Measurements from ENCODE around the gene KBTBD4.
A peak's percentile ranks its signal among the peaks of the same experiment; 100 is the strongest.

KBTBD4 gene
- total RNA-seq, result 19.3 to 35.6 (median 26.7) reads per million in 4 donors

GRCh38 chr11:47578524-47579494 lies at the start of gene KBTBD4, which contains the start of gene NDUFS3:
Gene KBTBD4 (minus strand): TSS chr11:47578970. CDS start chr11:47578951, 19 bp downstream.
Gene NDUFS3 (plus strand): TSS chr11:47579074. CDS start chr11:47579092, 18 bp downstream.
- peak; percentile 71 to 89 (median 83) for DNase-seq

- DNase-seq, result no peak
Measured at GRCh38 chr11:47628026-47628425, 49.3 kb upstream of the KBTBD4 start.

GRCh38 chr11:47626234-47626633 lies 47.5 kb upstream of the KBTBD4 start:
- no peak for DNase-seq

- DNase-seq, result no peak
Measured at GRCh38 chr11:47620836-47621378, 42.1 kb upstream of the KBTBD4 start.

GRCh38 chr11:47617417-47617809 lies 38.6 kb upstream of the KBTBD4 start:
- no peak for DNase-seq

- peak in 1 of 5 donors; percentile 13 for DNase-seq
Measured at GRCh38 chr11:47616726-47617416, 38.1 kb upstream of the KBTBD4 start.

- DNase-seq, result no peak
Measured at GRCh38 chr11:47615249-47615648, 36.5 kb upstream of the KBTBD4 start.

- DNase-seq, result no peak
Measured at GRCh38 chr11:47611348-47611794, 32.6 kb upstream of the KBTBD4 start.

GRCh38 chr11:47609675-47610074 lies 30.9 kb upstream of the KBTBD4 start:
- DNase-seq, result peak in 1 of 5 donors; percentile 25

GRCh38 chr11:47607380-47607779 lies 28.6 kb upstream of the KBTBD4 start:
- no peak for DNase-seq

GRCh38 chr11:47606731-47607130 lies 28.0 kb upstream of the KBTBD4 start:
- no peak for DNase-seq

- DNase-seq, result no peak
Measured at GRCh38 chr11:47605921-47606320, 27.2 kb upstream of the KBTBD4 start.

- no peak for DNase-seq
Measured at GRCh38 chr11:47603295-47603694, 24.5 kb upstream of the KBTBD4 start.

GRCh38 chr11:47599902-47600301 lies 21.1 kb upstream of the KBTBD4 start:
- DNase-seq, result no peak

- no peak for DNase-seq
Measured at GRCh38 chr11:47595967-47596366, 17.2 kb upstream of the KBTBD4 start.

GRCh38 chr11:47595029-47595428 lies 16.3 kb upstream of the KBTBD4 start:
- no peak for DNase-seq

- DNase-seq, result no peak
Measured at GRCh38 chr11:47593934-47594855, 15.4 kb upstream of the KBTBD4 start, which contains the start of gene C1QTNF4. Gene C1QTNF4 (minus strand): TSS chr11:47594411. CDS start chr11:47590810, 3,601 bp downstream.

- no peak for DNase-seq
Measured at GRCh38 chr11:47593492-47593933, 14.7 kb upstream of the KBTBD4 start.

GRCh38 chr11:47592970-47593369 lies 14.2 kb upstream of the KBTBD4 start:
- no peak for DNase-seq

GRCh38 chr11:47592251-47592650 lies 13.5 kb upstream of the KBTBD4 start:
- DNase-seq, result no peak

- peak in 1 of 5 donors; percentile 36 for DNase-seq
Measured at GRCh38 chr11:47591764-47592163, 13.0 kb upstream of the KBTBD4 start.

Measured in T-helper 1 cell (primary cell).